HepG2 (cell line): ENCODE measurements around the gene GLDN. TPM values are rescaled to one million over a fixed set of nuclear protein-coding genes. Genes with fewer than 3 reads are reported as not detected.

Source experiments
- ATAC-seq: fragments of 200-7000 bp; cut with Tn5 transposase; 3 replicates; pipeline ENCODE4 v1.9.1; 2020; ENCODE audit warnings: mild to moderate bottlenecking, moderate library complexity
- BruUV-seq: library from RNA; stranded (reverse); fragments of 400-500 nt; replicated peaks from 2 replicates; lab custom pipeline; 2021; lab: Mats Ljungman, UMichigan
- CTCF ChIA-PET: fragments of 300-600 bp; formaldehyde crosslinking; extraction: SDS; loops from one replicate; lab custom pipeline; 2021; ENCODE audit warnings: low total read pairs, inconsistent platforms, low intra/inter-chr PET ratio; lab: Yijun Ruan, JAX
- POLR2A ChIA-PET: fragments of 350-600 bp; sonication (Branson Sonifier 250); formaldehyde crosslinking; loops from one replicate; lab custom pipeline; 2020; ENCODE audit warnings: antibody characterized with exemption, inconsistent platforms; lab: Yijun Ruan, JAX
- DNase-seq: peaks from one replicate; pipeline ENCODE4 v3.0.0-alpha.2; 2015; ENCODE audit warnings: low spot score
- FAIRE-seq: peaks from 3 replicates; lab custom pipeline; 2011; peaks lifted over from hg19 to GRCh38; lab: Jason Lieb, UNC
- H2AFZ ChIP-seq: one replicate; pipeline ENCODE4 v1.6.1; 2011; ENCODE audit warnings: low read length, inconsistent platforms
- H3K27ac ChIP-seq: fragments of 300-600 bp; 3 replicates; pipeline ENCODE4 v1.8.0; 2011; ENCODE audit warnings: mixed run types, mild to moderate bottlenecking, mixed read lengths, low read length, inconsistent platforms; ENCODE audit not compliant: insufficient read depth; ENCODE audit errors: extremely low read length
- H3K27me3 ChIP-seq, 2 experiments: fragments of 200-600 bp in 1 of 2; 2 replicates in 1 of 2; 3 replicates in 1 of 2; pipeline versions ENCODE4 v1.6.0 to v1.8.0; 2011; ENCODE audit warnings: low read length in 2 of 2, mild to moderate bottlenecking in 2 of 2, moderate library complexity in 2 of 2, inconsistent platforms in 1 of 2; ENCODE audit not compliant: insufficient read depth in 2 of 2, control insufficient read depth in 1 of 2
- H3K36me3 ChIP-seq, 2 experiments: fragments of 200-600 bp in 1 of 2; replicated peaks in 1 of 2; 2 replicates in 1 of 2; 3 replicates in 1 of 2; pipeline versions ENCODE4 v1.5.1 to v1.8.0; 2011; ENCODE audit warnings: low read length in 2 of 2, inconsistent platforms in 1 of 2; ENCODE audit not compliant: insufficient read depth in 2 of 2, control insufficient read depth in 1 of 2
- H3K4me1 ChIP-seq: 2 replicates; pipeline ENCODE4 v1.5.1; 2012; ENCODE audit warnings: low read length, inconsistent platforms; ENCODE audit not compliant: insufficient read depth
- H3K4me2 ChIP-seq: 2 replicates; pipeline ENCODE4 v1.6.0; 2011; ENCODE audit warnings: low read depth, low read length, inconsistent platforms
- H3K4me3 ChIP-seq, 3 experiments: fragments of 200-600 bp in 1 of 3; sonication (generic), shearing (Covaris generic) in 1 of 3; replicated peaks in 1 of 3; 2 replicates each; pipeline ENCODE4 v1.5.1; 2011 to 2016; ENCODE audit warnings: low read length in 3 of 3, inconsistent platforms in 2 of 3, low read depth in 2 of 3, mild to moderate bottlenecking in 2 of 3, control low read depth in 1 of 3, mixed read lengths in 1 of 3; ENCODE audit not compliant: insufficient read depth in 1 of 3
- H3K79me2 ChIP-seq: one replicate; pipeline ENCODE4 v1.6.1; 2011; ENCODE audit warnings: low read length, inconsistent platforms; ENCODE audit not compliant: insufficient read depth
- H3K9ac ChIP-seq: 2 replicates; pipeline ENCODE4 v1.6.0; 2011; ENCODE audit warnings: mild to moderate bottlenecking, low read depth, low read length, inconsistent platforms; ENCODE audit not compliant: insufficient read depth
- H3K9me3 ChIP-seq: 2 replicates; pipeline ENCODE4 v1.5.1; 2012; ENCODE audit warnings: mild to moderate bottlenecking, low read length
- H4K20me1 ChIP-seq: 2 replicates; pipeline ENCODE4 v1.6.0; 2011; ENCODE audit warnings: inconsistent platforms, mild to moderate bottlenecking, low read length, moderate library complexity; ENCODE audit not compliant: insufficient read depth
- KAT2B ChIP-seq: fragments of 150-350 bp; IDR thresholded peaks from 2 replicates; pipeline ENCODE4 v1.6.1; 2014; ENCODE audit warnings: low read depth, low read length, borderline replicate concordance
- PATZ1 ChIP-seq: sonication (generic); formaldehyde crosslinking; IDR thresholded peaks from 2 replicates; pipeline ENCODE4 v1.4.0; 2020; ENCODE audit warnings: missing genetic modification reagents
- RFX3 ChIP-seq: IDR thresholded peaks from 2 replicates; pipeline ENCODE4 v1.6.1; 2016; ENCODE audit warnings: missing biosample characterization, missing genetic modification reagents
- RNF2 ChIP-seq: fragments of 450-650 bp; conservative IDR thresholded peaks from 2 replicates; pipeline ENCODE4 v1.6.1; 2016; ENCODE audit warnings: low read depth
- SP5 ChIP-seq: IDR thresholded peaks from 2 replicates; pipeline ENCODE4 v1.6.1; 2016; ENCODE audit warnings: low read depth, borderline replicate concordance
- SRSF4 ChIP-seq: fragments of 200-400 bp; formaldehyde crosslinking; IDR thresholded peaks from one replicate; pipeline ENCODE4 v1.6.1; 2018; ENCODE audit warnings: mild to moderate bottlenecking, low read depth, low read length, moderate library complexity; ENCODE audit not compliant: poor library complexity, severe bottlenecking
- YY1 ChIP-seq: IDR thresholded peaks from 2 replicates; pipeline ENCODE4 v1.6.1; 2011; ENCODE audit warnings: low read length, low read depth, moderate library complexity, mild to moderate bottlenecking; ENCODE audit not compliant: insufficient read depth, insufficient replicate concordance
- ZNF34 ChIP-seq: sonication (generic); formaldehyde crosslinking; IDR thresholded peaks from 2 replicates; pipeline ENCODE4 v1.4.0; 2020; ENCODE audit warnings: mild to moderate bottlenecking, missing genetic modification reagents, borderline replicate concordance
- ZNF496 ChIP-seq: sonication (generic); formaldehyde crosslinking; IDR thresholded peaks from 2 replicates; pipeline ENCODE4 v1.8.1; 2023; ENCODE audit warnings: mild to moderate bottlenecking, moderate library complexity, missing genetic modification reagents; ENCODE audit not compliant: insufficient replicate concordance
- ZNF563 ChIP-seq: sonication (generic); formaldehyde crosslinking; IDR thresholded peaks from 2 replicates; pipeline ENCODE4 v1.8.0; 2022; ENCODE audit warnings: mild to moderate bottlenecking, moderate library complexity, missing genetic modification reagents
- ZNF710 ChIP-seq: sonication (generic); formaldehyde crosslinking; IDR thresholded peaks from 2 replicates; pipeline ENCODE4 v1.5.0; 2020; ENCODE audit warnings: mild to moderate bottlenecking, missing genetic modification reagents, borderline replicate concordance
- ZNF720 ChIP-seq: sonication (generic); formaldehyde crosslinking; IDR thresholded peaks from 2 replicates; pipeline ENCODE4 v1.4.0; 2020; ENCODE audit warnings: missing genetic modification reagents
- ZNF775 ChIP-seq: sonication (generic); formaldehyde crosslinking; IDR thresholded peaks from 2 replicates; pipeline ENCODE4 v1.4.0; 2020; ENCODE audit warnings: missing genetic modification reagents, mild to moderate bottlenecking, moderate library complexity, borderline replicate concordance
- WGBS: methylation state at CpG from one replicate; pipeline ENCODE4 v1.1.6; 2017; ENCODE audit warnings: low lambda C conversion rate; 5-methylcytosine and 5-hydroxymethylcytosine counted together
- in situ Hi-C: cut with HindIII; loops from 2 replicates; pipeline ENCODE4 v1.10.0; 2017; ENCODE audit warnings: low pct_unique_long_range_greater_than_20kb; ENCODE audit not compliant: extremely low pct_ligation_motif_present
- intact Hi-C: fragments of 100-400 bp; cut with micrococcal nuclease; formaldehyde crosslinking; loops from one replicate; pipeline ENCODE4 v1.10.0; 2022; ENCODE audit not compliant: unreplicated experiment
- polyA plus RNA-seq, 8 experiments: library from polyadenylated mRNA; depleted of rRNA in 3 of 8; stranded (reverse) in 7 of 8; unstranded in 1 of 8; fragments of >200 nt; fragmentation: Illumina TruSeq in 4 of 8; extraction: Trizol in 4 of 8; gene quantifications; 2 replicates each; pipeline versions ENCODE4 v1.2.1 to v1.2.3, GENCODE V29; 2011 to 2016; ENCODE audit warnings: low read depth in 4 of 8, missing spikeins in 1 of 8, mixed read lengths in 1 of 8; ENCODE audit not compliant: insufficient read depth in 1 of 8
- total RNA-seq, 5 experiments: library from RNA; depleted of rRNA; stranded (reverse); fragments of >200 nt; fragmentation: Illumina TruSeq; extraction: Trizol; gene quantifications; 2 replicates each; pipeline ENCODE4 v1.2.3, GENCODE V29; 2016; ENCODE audit warnings: low read depth in 1 of 5

GLDN gene
- total and polyA plus RNA-seq, 2 of the 13 experiments (the other 11 are each of a cell fraction or from before 2014, with no cell fraction given), result 0.86 to 1.0 TPM

DNA sequence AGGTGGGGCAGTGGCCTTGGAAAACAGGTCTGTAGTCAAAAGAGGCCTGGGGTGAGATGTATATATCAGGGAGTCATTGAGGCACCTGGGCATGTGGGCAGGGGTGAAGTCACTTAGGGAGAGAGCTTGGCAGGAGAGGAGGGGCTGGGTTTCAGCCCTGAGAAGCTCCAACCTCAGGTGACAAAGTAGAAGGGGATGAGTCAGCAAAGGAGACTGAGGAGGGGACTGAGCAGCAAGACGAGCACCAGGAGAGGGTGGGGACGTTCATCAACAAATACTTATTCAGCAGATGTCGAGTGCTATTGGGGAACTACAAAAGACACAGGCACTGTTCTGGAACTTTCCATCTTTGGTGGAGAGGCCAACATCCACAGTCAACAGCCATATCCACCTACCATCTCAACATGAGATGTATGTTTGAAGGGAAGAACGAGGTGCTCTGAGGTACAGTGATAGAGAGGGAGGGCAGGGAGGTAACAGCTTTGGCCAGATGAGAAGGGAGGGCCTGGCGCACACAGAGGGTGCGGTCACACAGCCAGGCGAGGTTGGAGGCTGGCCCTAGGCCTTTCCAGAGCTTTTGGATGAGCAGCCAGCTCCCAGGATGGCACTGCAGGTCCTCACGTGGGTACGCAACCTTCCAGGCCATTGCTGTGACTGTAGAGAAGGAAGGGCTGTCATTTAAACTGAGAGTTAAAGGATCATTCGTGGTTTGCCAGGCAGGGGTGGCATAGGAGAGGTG lies 45.7 kb downstream of the GLDN start:
- 35% methylated on average over 9 of the region's 10 CpGs for WGBS
- TF ChIP-seq ZNF775 (CRISPR knock-in tag) (no peak), RNF2 (no peak), ZNF710 (CRISPR knock-in tag) (no peak), ZNF496 (CRISPR knock-in tag) (no peak), SRSF4 (no peak), SP5 (no peak), YY1 (no peak), PATZ1 (CRISPR knock-in tag) (no peak), KAT2B (no peak), RFX3 (CRISPR knock-in tag) (no peak), ZNF720 (CRISPR knock-in tag) (no peak), ZNF34 (CRISPR knock-in tag) (no peak), ZNF563 (CRISPR knock-in tag) (no peak)
- TF ChIP-seq, all 625 proteins: peak for 0
- ChIA-PET CTCF (no interaction called here), POLR2A (no interaction called here)
- no peak overlapping the region for H3K27ac ChIP-seq
- H4K20me1 ChIP-seq, result no peaks in the 10 kb centered on the region
- FAIRE-seq, result no peak
- BruUV-seq, result no TSS peak
- H3K27me3 ChIP-seq, result peaks cover 0 to 8% of the 10 kb centered on the region in 2 experiments; a peak in 2 of 5 replicates
- in situ Hi-C loops (no loop called here), intact Hi-C loops (no loop called here)
- H3K9ac ChIP-seq, result no peak overlapping the region
- DNase-seq, result no peak
- no peaks in the 10 kb centered on the region for H3K36me3 ChIP-seq
- no peak overlapping the region for H3K4me3 ChIP-seq
- no peaks in the 10 kb centered on the region for H3K4me1 ChIP-seq
- H3K4me2 ChIP-seq, result no peak overlapping the region
- no peaks in the 10 kb centered on the region for H3K9me3 ChIP-seq
- H3K79me2 ChIP-seq, result no peaks in the 10 kb centered on the region
- ATAC-seq, result no peak
- no peak overlapping the region for H2AFZ ChIP-seq
